ACHN (cell line): Measurements from ENCODE around the gene MEX3D.
A peak's percentile ranks its signal among the peaks of the same experiment; 100 is the strongest.

Source experiments
- DNase-seq: peaks from one replicate; pipeline ENCODE4 v3.0.0-alpha.2; 2015
- in situ Hi-C: cut with HindIII; loops from 2 replicates; pipeline ENCODE4 v1.10.0; 2017; ENCODE audit warnings: low sequenced_read_pairs, low pct_ligation_motif_present, low pct_unique_long_range_greater_than_20kb

Gene MEX3D

GRCh38 chr19:1599460-1599846, 31.3 kb upstream of the MEX3D start:
- in situ Hi-C loops, result no loop called here
- DNase-seq, result no peak

- DNase-seq, result no peak
- in situ Hi-C loops, result no loop called here
These were observed 30.8 kb upstream of the MEX3D start for GRCh38 chr19:1598777-1599459.

- in situ Hi-C loops, result no loop called here
- DNase-seq, result no peak
These were observed 25.3 kb upstream of the MEX3D start for GRCh38 chr19:1593501-1593772.

- in situ Hi-C loops, result no loop called here
- DNase-seq, result peak; percentile 90
These were observed 24.8 kb upstream of the MEX3D start, which contains the start of gene MBD3 for GRCh38 chr19:1592755-1593500. TSS of gene MBD3 (minus strand) at chr19:1592865. CDS start at chr19:1592631, 234 bp downstream.

GRCh38 chr19:1592024-1592754, 24.1 kb upstream of the MEX3D start:
- DNase-seq, result peak; percentile 87
- in situ Hi-C loops, result no loop called here

GRCh38 chr19:1591421-1592023, 23.4 kb upstream of the MEX3D start:
- peak; percentile 6 for DNase-seq
- in situ Hi-C loops, result no loop called here

- in situ Hi-C loops, result no loop called here
- peak; percentile 37 for DNase-seq
These were observed 22.7 kb upstream of the MEX3D start for GRCh38 chr19:1590641-1591397.

GRCh38 chr19:1587872-1588271, 19.7 kb upstream of the MEX3D start:
- no peak for DNase-seq
- in situ Hi-C loops, result no loop called here

- DNase-seq, result no peak
- in situ Hi-C loops, result no loop called here
These were observed 17.1 kb upstream of the MEX3D start for GRCh38 chr19:1585243-1585580.

GRCh38 chr19:1584500-1585242, 16.5 kb upstream of the MEX3D start:
- in situ Hi-C loops, result no loop called here
- no peak for DNase-seq

GRCh38 chr19:1582201-1582600, 14.1 kb upstream of the MEX3D start:
- DNase-seq, result no peak
- in situ Hi-C loops, result no loop called here

- in situ Hi-C loops, result no loop called here
- DNase-seq, result no peak
These were observed 12.8 kb upstream of the MEX3D start for GRCh38 chr19:1580957-1581356.

GRCh38 chr19:1580382-1580781, 12.3 kb upstream of the MEX3D start:
- no peak for DNase-seq
- in situ Hi-C loops, result no loop called here

- DNase-seq, result no peak
- in situ Hi-C loops, result no loop called here
These were observed 11.1 kb upstream of the MEX3D start for GRCh38 chr19:1579222-1579621.

GRCh38 chr19:1577929-1578618, 9.9 kb upstream of the MEX3D start:
- DNase-seq, result no peak
- in situ Hi-C loops, result no loop called here

- no peak for DNase-seq
- in situ Hi-C loops, result no loop called here
These were observed 9.2 kb upstream of the MEX3D start for GRCh38 chr19:1577090-1577928.
